GM12873 (cell line): Measurements from ENCODE around the gene RHBDL1.

Source experiments
- TF ChIP-seq, protein P1 (sequence below): IDR thresholded peaks from 2 replicates; pipeline ENCODE4 v1.5.1; 2012; ENCODE audit warnings: low read depth, mild to moderate bottlenecking, moderate library complexity, low read length, control low read depth; ENCODE audit not compliant: insufficient read depth; ENCODE audit errors: missing control alignments

Gene RHBDL1

DNA sequence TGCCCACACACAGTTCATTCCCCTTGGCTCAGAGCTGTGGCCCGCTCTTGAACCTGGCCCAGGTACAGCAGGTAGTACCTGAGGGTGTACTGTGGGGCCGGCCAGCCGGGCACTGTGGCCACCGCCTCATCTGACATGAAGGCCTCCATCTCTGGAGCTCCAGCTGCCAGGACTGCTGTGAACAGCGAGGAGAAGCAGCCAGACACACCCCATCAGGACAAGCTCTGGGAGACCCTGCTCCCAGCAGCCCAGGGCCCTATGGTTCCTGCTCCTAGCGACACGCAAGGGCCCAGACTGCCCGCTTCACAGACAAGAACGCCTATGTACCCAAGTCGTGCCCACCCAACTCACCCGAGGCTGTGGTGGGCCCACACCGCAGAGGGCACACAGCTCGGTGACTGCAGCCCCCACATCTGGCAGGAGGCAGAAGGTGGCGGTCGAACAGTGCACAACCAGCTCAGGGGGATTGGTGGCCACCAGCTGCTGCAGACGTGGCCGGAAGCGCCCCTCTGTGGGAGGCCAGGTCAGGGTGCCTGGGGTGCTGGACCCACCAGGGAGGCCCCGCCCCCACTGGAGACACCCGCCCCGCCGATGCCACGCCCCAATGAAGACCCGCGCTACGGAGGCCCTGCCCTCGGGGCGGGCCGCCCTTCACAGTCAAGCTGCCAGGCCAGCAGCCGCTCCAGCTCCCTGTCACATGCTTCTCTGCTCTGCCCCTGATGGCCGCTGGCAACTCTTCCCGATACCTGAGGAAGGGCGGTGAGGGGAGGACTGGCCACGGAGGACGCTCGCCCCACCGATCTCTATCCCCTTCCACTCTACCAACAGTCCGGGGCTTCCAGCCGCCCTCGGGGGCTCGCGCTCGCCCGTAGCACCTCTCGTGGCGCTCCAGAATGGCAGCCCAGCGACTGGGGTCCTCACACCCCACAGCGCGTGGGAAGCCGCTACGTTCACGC is 3.7 kb downstream of the RHBDL1 start:
- TF ChIP-seq, protein P1, sequence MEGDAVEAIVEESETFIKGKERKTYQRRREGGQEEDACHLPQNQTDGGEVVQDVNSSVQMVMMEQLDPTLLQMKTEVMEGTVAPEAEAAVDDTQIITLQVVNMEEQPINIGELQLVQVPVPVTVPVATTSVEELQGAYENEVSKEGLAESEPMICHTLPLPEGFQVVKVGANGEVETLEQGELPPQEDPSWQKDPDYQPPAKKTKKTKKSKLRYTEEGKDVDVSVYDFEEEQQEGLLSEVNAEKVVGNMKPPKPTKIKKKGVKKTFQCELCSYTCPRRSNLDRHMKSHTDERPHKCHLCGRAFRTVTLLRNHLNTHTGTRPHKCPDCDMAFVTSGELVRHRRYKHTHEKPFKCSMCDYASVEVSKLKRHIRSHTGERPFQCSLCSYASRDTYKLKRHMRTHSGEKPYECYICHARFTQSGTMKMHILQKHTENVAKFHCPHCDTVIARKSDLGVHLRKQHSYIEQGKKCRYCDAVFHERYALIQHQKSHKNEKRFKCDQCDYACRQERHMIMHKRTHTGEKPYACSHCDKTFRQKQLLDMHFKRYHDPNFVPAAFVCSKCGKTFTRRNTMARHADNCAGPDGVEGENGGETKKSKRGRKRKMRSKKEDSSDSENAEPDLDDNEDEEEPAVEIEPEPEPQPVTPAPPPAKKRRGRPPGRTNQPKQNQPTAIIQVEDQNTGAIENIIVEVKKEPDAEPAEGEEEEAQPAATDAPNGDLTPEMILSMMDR = no peak

DNA sequence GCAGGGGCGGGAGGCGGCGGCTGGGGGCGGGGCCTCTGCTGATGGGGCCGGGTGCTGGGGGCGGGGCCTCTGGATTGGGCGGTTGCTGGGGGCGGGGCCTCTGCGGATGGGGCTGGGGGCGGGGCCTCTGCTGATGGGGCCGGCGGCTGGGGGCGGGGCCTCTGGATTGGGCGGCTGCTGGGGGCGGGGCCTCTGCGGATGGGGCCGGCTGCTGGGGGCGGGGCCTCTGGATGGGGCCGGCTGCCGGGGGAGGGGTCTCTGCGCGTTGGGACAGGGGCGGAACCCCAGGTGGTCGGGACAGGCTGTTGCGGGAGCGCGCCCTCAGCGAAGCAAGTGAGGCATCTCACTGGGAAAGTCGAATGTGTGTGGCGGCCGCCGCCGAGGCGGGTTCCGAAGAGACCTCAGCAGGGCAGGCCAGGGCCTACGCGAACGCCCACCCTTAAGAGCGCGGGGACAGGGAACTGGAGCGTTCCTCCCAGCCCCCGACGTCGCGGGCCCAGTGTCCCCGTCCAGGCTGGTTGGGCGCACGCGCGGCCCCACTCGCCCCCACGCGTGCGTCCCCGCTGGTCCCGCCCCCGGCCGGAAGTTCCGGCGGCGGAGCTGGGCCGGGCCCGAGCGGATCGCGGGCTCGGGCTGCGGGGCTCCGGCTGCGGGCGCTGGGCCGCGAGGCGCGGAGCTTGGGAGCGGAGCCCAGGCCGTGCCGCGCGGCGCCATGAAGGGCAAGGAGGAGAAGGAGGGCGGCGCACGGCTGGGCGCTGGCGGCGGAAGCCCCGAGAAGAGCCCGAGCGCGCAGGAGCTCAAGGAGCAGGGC is 4.5 kb downstream of the RHBDL1 start, which contains the start of gene STUB1:
Gene STUB1 (plus strand): TSS at position 597 of the 811 bp plus-strand sequence. CDS start 116 bp downstream, at position 713.
- TF ChIP-seq, protein P1 = no peak

DNA sequence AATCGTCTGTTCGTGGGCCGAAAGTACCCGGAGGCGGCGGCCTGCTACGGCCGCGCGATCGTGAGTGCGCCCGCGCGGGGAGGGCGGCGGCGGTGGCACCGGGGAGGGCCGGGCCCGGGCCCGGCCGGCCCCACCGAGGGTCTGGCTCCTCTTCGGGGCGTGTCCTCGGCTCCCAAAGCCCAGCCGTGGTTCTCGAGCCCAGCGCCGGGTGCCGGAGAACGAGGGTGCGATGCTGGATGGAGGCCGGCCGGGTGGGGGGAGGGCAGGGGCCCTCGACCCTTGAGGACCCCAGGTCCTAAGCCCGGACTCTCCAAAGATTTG is 5.1 kb downstream of the RHBDL1 start:
- TF ChIP-seq, protein P1 = no peak

DNA sequence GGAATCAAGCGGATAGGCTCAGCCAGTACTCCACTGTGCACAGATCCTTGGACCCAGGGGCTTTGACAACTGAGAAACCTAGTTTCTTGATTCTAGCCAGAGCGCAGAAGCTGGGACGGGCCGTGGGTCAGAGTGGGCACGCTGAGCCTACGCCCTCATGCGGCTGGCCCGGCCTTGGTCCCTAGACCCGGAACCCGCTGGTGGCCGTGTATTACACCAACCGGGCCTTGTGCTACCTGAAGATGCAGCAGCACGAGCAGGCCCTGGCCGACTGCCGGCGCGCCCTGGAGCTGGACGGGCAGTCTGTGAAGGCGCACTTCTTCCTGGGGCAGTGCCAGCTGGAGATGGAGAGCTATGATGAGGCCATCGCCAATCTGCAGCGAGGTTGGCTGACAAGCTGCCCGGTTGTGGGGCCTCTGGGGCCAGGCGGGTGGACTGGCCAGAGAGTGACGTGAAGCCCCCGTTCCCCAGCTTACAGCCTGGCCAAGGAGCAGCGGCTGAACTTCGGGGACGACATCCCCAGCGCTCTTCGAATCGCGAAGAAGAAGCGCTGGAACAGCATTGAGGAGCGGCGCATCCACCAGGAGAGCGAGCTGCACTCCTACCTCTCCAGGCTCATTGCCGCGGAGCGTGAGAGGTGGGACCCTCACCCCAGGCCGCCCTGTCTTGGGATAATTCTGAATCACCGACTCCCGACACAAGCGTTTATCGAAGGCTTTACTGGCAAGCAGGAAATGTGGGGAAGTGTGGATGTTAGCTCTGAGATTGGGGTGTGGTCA is 5.7 kb downstream of the RHBDL1 start:
- TF ChIP-seq, protein P1 = peak; percentile 20

DNA sequence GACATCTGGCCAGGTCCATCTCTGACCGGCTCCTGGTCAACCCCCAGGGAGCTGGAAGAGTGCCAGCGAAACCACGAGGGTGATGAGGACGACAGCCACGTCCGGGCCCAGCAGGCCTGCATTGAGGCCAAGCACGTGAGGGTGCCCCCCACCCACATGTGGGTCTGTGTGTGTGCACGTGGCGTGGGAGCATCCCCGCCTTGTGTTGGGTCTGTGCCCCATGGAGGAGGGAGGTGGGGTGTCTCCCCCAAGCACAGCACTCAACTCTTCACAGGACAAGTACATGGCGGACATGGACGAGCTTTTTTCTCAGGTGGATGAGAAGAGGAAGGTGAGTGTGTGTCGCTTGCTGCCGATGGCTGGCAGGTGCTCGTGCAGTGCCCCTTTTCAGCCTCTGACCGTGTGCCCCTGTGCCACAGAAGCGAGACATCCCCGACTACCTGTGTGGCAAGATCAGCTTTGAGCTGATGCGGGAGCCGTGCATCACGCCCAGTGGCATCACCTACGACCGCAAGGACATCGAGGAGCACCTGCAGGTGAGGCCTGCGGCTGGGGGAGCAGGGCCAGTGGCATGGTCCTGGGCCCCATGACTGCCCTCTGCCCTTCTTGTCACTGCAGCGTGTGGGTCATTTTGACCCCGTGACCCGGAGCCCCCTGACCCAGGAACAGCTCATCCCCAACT is 6.4 kb downstream of the RHBDL1 start:
- TF ChIP-seq, protein P1 = no peak

DNA sequence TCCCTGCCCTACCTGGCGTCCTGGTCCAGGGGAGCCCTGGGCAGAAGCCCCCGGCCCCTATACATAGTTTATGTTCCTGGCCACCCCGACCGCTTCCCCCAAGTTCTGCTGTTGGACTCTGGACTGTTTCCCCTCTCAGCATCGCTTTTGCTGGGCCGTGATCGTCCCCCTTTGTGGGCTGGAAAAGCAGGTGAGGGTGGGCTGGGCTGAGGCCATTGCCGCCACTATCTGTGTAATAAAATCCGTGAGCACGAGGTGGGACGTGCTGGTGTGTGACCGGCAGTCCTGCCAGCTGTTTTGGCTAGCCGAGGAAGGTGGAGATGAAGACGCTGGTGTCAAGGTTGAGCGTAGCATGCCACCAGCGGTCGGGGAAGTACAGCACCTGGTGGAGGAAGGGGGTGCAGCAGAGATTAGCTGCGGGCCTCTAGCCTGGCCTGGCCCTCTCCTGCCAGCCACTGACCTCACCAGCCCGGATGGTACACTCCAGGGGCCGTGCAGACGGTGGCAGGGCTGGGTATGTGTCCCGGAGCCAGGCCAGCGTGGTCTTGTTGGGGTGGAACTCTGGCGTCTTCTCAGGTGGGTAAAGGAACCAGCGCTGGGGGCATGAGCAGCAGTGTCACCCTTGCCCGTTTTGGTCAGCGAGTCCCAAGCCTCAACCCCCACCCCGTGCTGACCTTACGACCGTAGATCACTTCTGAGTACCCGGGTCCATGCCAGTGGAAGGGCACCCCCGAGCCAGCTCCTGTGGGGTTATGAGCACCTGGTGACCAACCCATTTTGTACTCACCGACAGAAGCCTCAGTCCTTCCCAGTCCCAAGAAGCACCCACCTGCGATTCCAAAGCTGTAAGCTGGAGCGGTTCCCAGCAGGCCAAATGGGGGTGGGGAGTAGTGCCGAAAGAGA is 7.3 kb downstream of the RHBDL1 start:
- TF ChIP-seq, protein P1 = no peak
